OCI-LY3 (cell line): Measurements from ENCODE around the gene NAT9.

Source experiments
- CTCF ChIP-seq: fragments of 200-600, 300-600 bp; sonication (generic); IDR thresholded peaks from 2 replicates; pipeline ENCODE4 v1.5.1; 2014; ENCODE audit warnings: antibody characterized with exemption, low read length, low read depth
- EZH2phosphoT487 ChIP-seq: fragments of 200-600 bp; shearing (Covaris generic); IDR thresholded peaks from 2 replicates; pipeline ENCODE4 v1.6.1; 2018; ENCODE audit warnings: antibody characterized with exemption, mixed run types, low read depth

GRCh38 chr17:74768763-74769114 is 7.4 kb downstream of the NAT9 start:
- TF ChIP-seq EZH2phosphoT487 (no peak), CTCF (no peak)
